ENCODE results near the gene IZUMO2. TPM values are rescaled to one million over a fixed set of nuclear protein-coding genes. Genes with fewer than 3 reads are reported as not detected.

Gene IZUMO2
- total RNA-seq, 1 experiment from 2014 or later: not detected

DNA sequence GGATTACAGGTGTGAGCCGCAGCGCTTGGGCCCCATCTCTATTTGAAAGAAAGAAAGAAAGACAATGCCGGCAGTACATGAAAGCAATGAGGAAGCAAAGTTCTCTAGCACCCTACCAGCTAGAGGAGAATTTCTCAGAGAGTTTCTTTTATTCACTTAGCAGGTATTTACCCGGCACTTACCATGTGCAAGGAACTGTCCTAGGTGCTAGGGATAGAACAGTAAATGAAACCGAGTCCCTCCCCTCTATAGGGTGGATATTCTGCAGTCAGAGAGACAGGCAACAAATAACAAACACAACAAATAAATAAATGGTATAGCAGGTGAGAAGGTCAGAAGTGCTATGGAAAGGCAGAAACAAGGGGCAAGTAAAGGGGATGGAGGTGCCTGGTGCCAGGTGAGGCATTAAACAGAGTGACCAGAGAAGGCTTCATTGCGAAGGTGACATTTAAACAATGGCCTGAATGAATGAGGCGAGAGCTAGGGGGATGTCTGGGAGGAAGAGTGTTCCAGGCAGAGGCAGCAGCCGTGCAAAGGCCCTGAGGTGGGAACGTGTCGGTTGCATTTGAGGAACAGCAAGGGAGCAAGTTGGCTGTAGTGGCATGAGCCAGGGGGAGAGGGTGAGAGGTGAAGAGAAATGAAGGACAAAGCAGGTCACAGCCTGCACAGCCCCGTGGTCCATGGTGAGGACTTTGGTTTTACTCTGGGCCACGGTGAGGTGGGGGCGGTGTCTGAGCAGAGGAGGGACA, 29.6 kb upstream of the IZUMO2 start:
- Mint-ChIP-seq H3K36me3 (ENCODE audit: insufficient read depth, unreplicated experiment) (no peaks in the 10 kb centered on the region), H3K27ac (ENCODE audit: low read depth, unreplicated experiment) (no peak overlapping the region), H3K4me3 (ENCODE audit: unreplicated experiment) (no peak overlapping the region), H3K9me3 (ENCODE audit: unreplicated experiment) (peaks cover 58% of the 10 kb centered on the region), H3K4me1 (ENCODE audit: insufficient read depth, unreplicated experiment) (no peaks in the 10 kb centered on the region), H3K27me3 (ENCODE audit: insufficient read depth, unreplicated experiment) (no peaks in the 10 kb centered on the region)
- POLR2A ChIA-PET: interaction anchor here (0.6 kb wide), 1 partner anchor 798 kb away, joined by 3 read pairs; no protein-coding TSS in a partner anchor
- TF ChIP-seq, protein P1, sequence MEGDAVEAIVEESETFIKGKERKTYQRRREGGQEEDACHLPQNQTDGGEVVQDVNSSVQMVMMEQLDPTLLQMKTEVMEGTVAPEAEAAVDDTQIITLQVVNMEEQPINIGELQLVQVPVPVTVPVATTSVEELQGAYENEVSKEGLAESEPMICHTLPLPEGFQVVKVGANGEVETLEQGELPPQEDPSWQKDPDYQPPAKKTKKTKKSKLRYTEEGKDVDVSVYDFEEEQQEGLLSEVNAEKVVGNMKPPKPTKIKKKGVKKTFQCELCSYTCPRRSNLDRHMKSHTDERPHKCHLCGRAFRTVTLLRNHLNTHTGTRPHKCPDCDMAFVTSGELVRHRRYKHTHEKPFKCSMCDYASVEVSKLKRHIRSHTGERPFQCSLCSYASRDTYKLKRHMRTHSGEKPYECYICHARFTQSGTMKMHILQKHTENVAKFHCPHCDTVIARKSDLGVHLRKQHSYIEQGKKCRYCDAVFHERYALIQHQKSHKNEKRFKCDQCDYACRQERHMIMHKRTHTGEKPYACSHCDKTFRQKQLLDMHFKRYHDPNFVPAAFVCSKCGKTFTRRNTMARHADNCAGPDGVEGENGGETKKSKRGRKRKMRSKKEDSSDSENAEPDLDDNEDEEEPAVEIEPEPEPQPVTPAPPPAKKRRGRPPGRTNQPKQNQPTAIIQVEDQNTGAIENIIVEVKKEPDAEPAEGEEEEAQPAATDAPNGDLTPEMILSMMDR (IDR thresholded peaks at IDR 0.05; ENCODE audit: unreplicated experiment): no peak
- CTCF ChIA-PET: interaction anchor here (0.6 kb wide), 3 partner anchors 24 to 481 kb away, joined by 3 read pairs; no protein-coding TSS in a partner anchor
- intact Hi-C loops (cut with micrococcal nuclease): no loop called here
- BruUV-seq (replicated peaks): no TSS peak
- DNase-seq (ENCODE audit: unreplicated experiment): no peak

GRCh38 chr19:50191216-50191615, 28.1 kb upstream of the IZUMO2 start:
- CTCF ChIA-PET: no interaction called here
- no peak overlapping the region for H3K27ac Mint-ChIP-seq (ENCODE audit: low read depth, unreplicated experiment)
- H3K4me1 Mint-ChIP-seq (ENCODE audit: insufficient read depth, unreplicated experiment): no peaks in the 10 kb centered on the region
- no peaks in the 10 kb centered on the region for H3K36me3 Mint-ChIP-seq (ENCODE audit: insufficient read depth, unreplicated experiment)
- POLR2A ChIA-PET: no interaction called here
- TF ChIP-seq, protein P1 (IDR thresholded peaks at IDR 0.05; ENCODE audit: unreplicated experiment): no peak
- BruUV-seq (replicated peaks): no TSS peak
- H3K27me3 Mint-ChIP-seq (ENCODE audit: insufficient read depth, unreplicated experiment): no peaks in the 10 kb centered on the region
- peaks cover 44% of the 10 kb centered on the region for H3K9me3 Mint-ChIP-seq (ENCODE audit: unreplicated experiment)
- DNase-seq (ENCODE audit: unreplicated experiment): no peak
- H3K4me3 Mint-ChIP-seq (ENCODE audit: unreplicated experiment): no peak overlapping the region
- intact Hi-C loops (cut with micrococcal nuclease): no loop called here

GRCh38 chr19:50190439-50190891, 27.4 kb upstream of the IZUMO2 start:
- intact Hi-C loops (cut with micrococcal nuclease): no loop called here
- Mint-ChIP-seq H3K4me1 (ENCODE audit: insufficient read depth, unreplicated experiment) (no peaks in the 10 kb centered on the region), H3K27me3 (ENCODE audit: insufficient read depth, unreplicated experiment) (no peaks in the 10 kb centered on the region), H3K4me3 (ENCODE audit: unreplicated experiment) (no peak overlapping the region), H3K36me3 (ENCODE audit: insufficient read depth, unreplicated experiment) (no peaks in the 10 kb centered on the region), H3K27ac (ENCODE audit: low read depth, unreplicated experiment) (no peak overlapping the region), H3K9me3 (ENCODE audit: unreplicated experiment) (peaks cover 41% of the 10 kb centered on the region)
- BruUV-seq (replicated peaks): no TSS peak
- ChIA-PET CTCF (interaction anchor here (0.7 kb wide), 1 partner anchor 1227 kb away, joined by 3 read pairs; the partner anchor contains the start of gene SIGLEC10), POLR2A (no interaction called here)
- no peak for DNase-seq (ENCODE audit: unreplicated experiment)
- TF ChIP-seq, protein P1 (IDR thresholded peaks at IDR 0.05; ENCODE audit: unreplicated experiment): no peak

- H3K9me3 Mint-ChIP-seq (ENCODE audit: unreplicated experiment): peaks cover 43% of the 10 kb centered on the region
- no peak overlapping the region for H3K4me3 Mint-ChIP-seq (ENCODE audit: unreplicated experiment)
- no peak overlapping the region for H3K27ac Mint-ChIP-seq (ENCODE audit: low read depth, unreplicated experiment)
- ChIA-PET CTCF (interaction anchor here (0.7 kb wide), 1 partner anchor 9 kb away, joined by 3 read pairs; no protein-coding TSS in a partner anchor), POLR2A (no interaction called here)
- no TSS peak for BruUV-seq (replicated peaks)
- intact Hi-C loops (cut with micrococcal nuclease): no loop called here
- no peak for DNase-seq (ENCODE audit: unreplicated experiment)
- TF ChIP-seq, protein P1 (IDR thresholded peaks at IDR 0.05; ENCODE audit: unreplicated experiment): no peak
- H3K4me1 Mint-ChIP-seq (ENCODE audit: insufficient read depth, unreplicated experiment): no peaks in the 10 kb centered on the region
- no peaks in the 10 kb centered on the region for H3K27me3 Mint-ChIP-seq (ENCODE audit: insufficient read depth, unreplicated experiment)
- no peaks in the 10 kb centered on the region for H3K36me3 Mint-ChIP-seq (ENCODE audit: insufficient read depth, unreplicated experiment)
These were observed 26.2 kb upstream of the IZUMO2 start for GRCh38 chr19:50189331-50189730.
